SK-N-SH treated with all-trans-retinoic acid at 6 μM for 48 hours (cell line): ENCODE measurements around the gene MGMT.

Experiments
- ARNTL ChIP-seq: fragments of 450-650 bp; formaldehyde crosslinking; IDR thresholded peaks from 2 replicates; pipeline ENCODE4 v1.5.0; 2020; ENCODE audit warnings: low read depth, mild to moderate bottlenecking, moderate library complexity, borderline replicate concordance
- ISL1 ChIP-seq: fragments of 250-450 bp; sonication (Bioruptor Pico); IDR thresholded peaks from 2 replicates; pipeline ENCODE4 v2.1.2; 2022; ENCODE audit warnings: mild to moderate bottlenecking, moderate library complexity
- OSR1 ChIP-seq: fragments of 250-450 bp; sonication (Bioruptor Pico); IDR thresholded peaks from 2 replicates; pipeline ENCODE4 v1.8.0; 2022; ENCODE audit warnings: moderate library complexity, mild to moderate bottlenecking, inconsistent platforms
- RARB ChIP-seq: fragments of 250-450 bp; sonication (Bioruptor Pico); IDR thresholded peaks from 2 replicates; pipeline ENCODE4 v1.8.0; 2021; ENCODE audit warnings: mild to moderate bottlenecking, moderate library complexity
- ZFP3 ChIP-seq: fragments of 250-450 bp; sonication (Bioruptor Pico); IDR thresholded peaks from 2 replicates; pipeline ENCODE4 v1.5.0; 2020; ENCODE audit warnings: mild to moderate bottlenecking, moderate library complexity
- ZFP30 ChIP-seq: fragments of 450-650 bp; formaldehyde crosslinking; IDR thresholded peaks from 2 replicates; pipeline ENCODE4 v1.5.0; 2022; ENCODE audit warnings: mild to moderate bottlenecking, moderate library complexity
- ZNF70 ChIP-seq: fragments of 450-650 bp; formaldehyde crosslinking; IDR thresholded peaks from 2 replicates; pipeline ENCODE4 v1.5.0; 2020; ENCODE audit warnings: mild to moderate bottlenecking, moderate library complexity
- TF ChIP-seq, protein P1 (sequence below): fragments of 250-450 bp; sonication (Bioruptor Pico); IDR thresholded peaks from 2 replicates; pipeline ENCODE4 v1.5.1; 2021; ENCODE audit warnings: mild to moderate bottlenecking, moderate library complexity

DNA sequence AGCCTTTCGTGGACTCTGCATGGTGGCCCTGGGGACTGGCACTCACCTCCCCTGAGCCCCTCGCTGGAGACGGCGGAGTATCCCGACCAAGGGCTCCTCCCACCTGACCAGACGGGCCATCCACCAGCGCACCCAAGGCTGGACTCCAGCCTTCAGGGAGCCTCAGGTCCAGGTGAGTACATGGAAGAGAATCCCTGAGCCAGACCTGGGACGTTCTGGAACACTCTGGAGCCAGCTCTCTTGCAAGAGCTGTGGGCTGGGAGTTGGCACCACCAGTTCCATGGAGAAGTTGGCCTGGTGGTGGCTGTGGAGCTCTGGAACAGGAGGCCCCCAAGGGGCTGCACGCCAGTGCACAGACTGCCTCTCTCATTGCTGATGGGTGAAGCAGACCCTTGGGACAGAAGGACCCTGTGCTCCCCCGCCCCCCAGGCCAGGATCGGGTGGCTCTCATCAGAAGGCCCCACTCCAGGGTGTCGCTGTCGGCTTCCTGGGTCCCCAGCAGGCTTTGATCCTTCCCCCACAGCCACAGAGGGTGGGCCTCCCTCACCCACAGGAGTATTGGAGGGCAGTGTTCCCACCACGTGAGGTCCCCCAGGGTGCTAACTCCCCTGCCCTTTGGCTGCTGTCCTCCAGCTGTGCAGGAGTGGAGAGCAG lies 307.2 kb downstream of the MGMT start:
- TF ChIP-seq ZFP3 (CRISPR knock-in tag), result no peak
- no peak for TF ChIP-seq ARNTL (CRISPR knock-in tag)
- TF ChIP-seq ZNF70, result no peak
- no peak for TF ChIP-seq ZFP30 (CRISPR knock-in tag)
- TF ChIP-seq, protein P1, sequence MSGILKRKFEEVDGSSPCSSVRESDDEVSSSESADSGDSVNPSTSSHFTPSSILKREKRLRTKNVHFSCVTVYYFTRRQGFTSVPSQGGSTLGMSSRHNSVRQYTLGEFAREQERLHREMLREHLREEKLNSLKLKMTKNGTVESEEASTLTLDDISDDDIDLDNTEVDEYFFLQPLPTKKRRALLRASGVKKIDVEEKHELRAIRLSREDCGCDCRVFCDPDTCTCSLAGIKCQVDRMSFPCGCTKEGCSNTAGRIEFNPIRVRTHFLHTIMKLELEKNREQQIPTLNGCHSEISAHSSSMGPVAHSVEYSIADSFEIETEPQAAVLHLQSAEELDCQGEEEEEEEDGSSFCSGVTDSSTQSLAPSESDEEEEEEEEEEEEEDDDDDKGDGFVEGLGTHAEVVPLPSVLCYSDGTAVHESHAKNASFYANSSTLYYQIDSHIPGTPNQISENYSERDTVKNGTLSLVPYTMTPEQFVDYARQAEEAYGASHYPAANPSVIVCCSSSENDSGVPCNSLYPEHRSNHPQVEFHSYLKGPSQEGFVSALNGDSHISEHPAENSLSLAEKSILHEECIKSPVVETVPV (CRISPR knock-in tag), result no peak
- no peak for TF ChIP-seq OSR1 (CRISPR knock-in tag)
- TF ChIP-seq RARB (CRISPR knock-in tag), result no peak
- TF ChIP-seq ISL1, result no peak
